Ovary (tissue), 10 donors: Measurements from ENCODE around the gene DES. TPM values are rescaled to one million over a fixed set of nuclear protein-coding genes. Genes with fewer than 3 reads are reported as not detected.

Experiments used
- DNase-seq, 5 donors: peaks; one replicate each; pipeline ENCODE4 v3.0.0-alpha.2; 2019 to 2020
- H3K27ac ChIP-seq, 2 donors: fragments of 200-600 bp; one replicate each; pipeline versions ENCODE4 v1.5.1 to v1.8.0; 2019 to 2022
- H3K27me3 ChIP-seq: fragments of 200-600 bp; one replicate; pipeline ENCODE4 v1.8.0; 2022
- H3K36me3 ChIP-seq: fragments of 200-600 bp; sonication (generic); one replicate; pipeline ENCODE4 v1.5.1; 2019
- H3K4me1 ChIP-seq: one replicate; pipeline ENCODE4 v1.8.1; 2013; ENCODE audit warnings: mild to moderate bottlenecking, moderate library complexity; ENCODE audit not compliant: insufficient read depth
- H3K4me3 ChIP-seq: fragments of 200-600 bp; sonication (generic); one replicate; pipeline ENCODE4 v1.5.1; 2017
- H3K9me3 ChIP-seq, 2 donors: fragments of 200-600 bp in 1 of 2; sonication (generic) in 1 of 2; one replicate each; pipeline versions ENCODE4 v1.5.1 to v1.8.1; 2013 to 2019; ENCODE audit warnings: mild to moderate bottlenecking in 1 of 2, moderate library complexity in 1 of 2
- CTCF ChIP-seq, 3 donors: fragments of 450-650 bp in 2 of 3; fragments of 200-600 bp in 1 of 3; IDR thresholded peaks; one replicate each; pipeline versions ENCODE4 v1.5.1 to v1.8.0; 2016 to 2022; ENCODE audit warnings: antibody characterized with exemption in 3 of 3, mild to moderate bottlenecking in 1 of 3
- EP300 ChIP-seq: sonication (generic); formaldehyde crosslinking; IDR thresholded peaks from one replicate; pipeline ENCODE4 v1.6.1; 2017; ENCODE audit warnings: antibody characterized with exemption
- POLR2A ChIP-seq: fragments of 450-650 bp; IDR thresholded peaks from one replicate; pipeline ENCODE4 v1.6.1; 2017; ENCODE audit warnings: antibody characterized with exemption, mild to moderate bottlenecking, moderate library complexity
- WGBS, 3 donors: extraction: QIAGEN DNeasy Blood & Tissue Kit in 1 of 3; methylation state at CpG; one replicate each; pipeline versions ENCODE4 v1.1.5 to v1.1.7; 2013 to 2017; 5-methylcytosine and 5-hydroxymethylcytosine counted together
- intact Hi-C, 4 donors: fragments of 100-400 bp; cut with DNase I; formaldehyde crosslinking; loops; one replicate each; pipeline versions ENCODE4 v1.11.0 to v1.15.1; 2022 to 2023
- long read RNA-seq, 3 donors: library from polyadenylated mRNA in 2 of 3; unstranded in 2 of 3; transcript quantifications; one replicate each; pipeline ENCODE4 v2.0.0 and lab custom pipeline, GENCODE V29; 2021 to 2026
- polyA plus RNA-seq, 2 donors: library from polyadenylated mRNA; stranded (reverse); fragments of 200-250 nt in 1 of 2; fragments of 350-450 nt in 1 of 2; fragmentation: Illumina TruSeq in 1 of 2; extraction: RNeasy Lipid Tissue Mini Kit (QIAGEN cat#74804) in 1 of 2; gene quantifications; one replicate each; pipeline ENCODE4 v1.2.3, GENCODE V29; 2013 to 2014
- total RNA-seq, 7 donors: library from RNA; depleted of rRNA in 2 of 7; stranded (reverse); fragments of >200 nt in 2 of 7; fragmentation: NEBNext Ultra II Directional in 3 of 7; extraction: Animal tissue kit (Norgen Biotek cat#: 25700) in 3 of 7; gene quantifications; one replicate each; pipeline versions ENCODE4 v1.1.0 to v1.2.4, GENCODE V29; 2016 to 2023
- donor health status: DM: no; HTN: no; CAD: no; lungs with moderate emphysema.
- donor health status: DM: no; HTN: no; CAD: no.
- donor health status: Bipolar disorder and iron deficiency.
- donor health status: DM: yes; HTN: yes; CAD: no.
- donor health status: DM: no; HTN: no; CAD: no.
- donor health status: DM: yes; HTN: yes; CAD: no.

The DES gene
- 1,000 to 10,000 TPM in 1 of 7 donors, 100 to 1,000 TPM in 4, 10 to 100 TPM in 2; 86.5 to 1,061 (median 184) TPM for total RNA-seq
- 100 to 1,000 TPM; 149 to 642 TPM for polyA plus RNA-seq
- long read RNA-seq, donor 1, transcript DES-201 (9 exons, 2,248 nt): major isoform, 1,024 of 1,075 reads
- long read RNA-seq, donor 1, partial matches to known transcripts: 27 of 1,075 reads
- long read RNA-seq, donor 1, other reads (novel, unspliced or antisense): 22 of 1,075 reads
- long read RNA-seq, donor 2, transcript DES-201 (9 exons, 2,248 nt): major isoform, 10 of 11 reads
- long read RNA-seq, donor 2, partial matches to known transcripts: 0 of 11 reads
- long read RNA-seq, donor 2, other reads (novel, unspliced or antisense): 0 of 11 reads
- long read RNA-seq, donor 3, transcript DES-201 (9 exons, 2,248 nt): major isoform, 713 of 788 reads
- long read RNA-seq, donor 3, partial matches to known transcripts: 50 of 788 reads
- long read RNA-seq, donor 3, other reads (novel, unspliced or antisense): 25 of 788 reads

- Histone ChIP-seq H3K4me3 (peak within 1 kb of the TSS; percentile 43), H3K4me1 (peaks cover 5% of the 10 kb centered on the region), H3K27ac (peak within 1 kb of the TSS; percentile 62 to 71), H3K9me3 (no peaks in the 10 kb centered on the region), H3K27me3 (no peaks in the 10 kb centered on the region), H3K36me3 (no peaks in the 10 kb centered on the region)
- intact Hi-C loops: no loop called here
- 4 to 15% (median 7%) methylated on average over 56 to 98 of the region's 98 CpGs for WGBS, 3 donors
- peak; percentile 68 to 85 (median 81) for DNase-seq
- TF ChIP-seq POLR2A (peak; percentile 20), CTCF (IDR thresholded peaks at IDR 0.05) (no peak), EP300 (no peak)
These were observed at the start of gene DES for GRCh38 chr2:219418155-219419011. DES (plus strand) TSS chr2:219418377; CDS start chr2:219418463, 86 bp downstream.

GRCh38 chr2:219368690-219369191, 49.4 kb upstream of the DES start:
- intact Hi-C loops: no loop called here
- TF ChIP-seq CTCF (IDR thresholded peaks at IDR 0.05): no peak
- TF ChIP-seq POLR2A: no peak
- no peak for TF ChIP-seq EP300
- Histone ChIP-seq H3K9me3 (no peaks in the 10 kb centered on the region), H3K4me1 (peaks cover 4% of the 10 kb centered on the region), H3K36me3 (no peaks in the 10 kb centered on the region), H3K4me3 (no peak overlapping the region), H3K27ac (no peak overlapping the region), H3K27me3 (no peaks in the 10 kb centered on the region)
- 11 to 26% (median 19%) methylated on average over 3 of the region's 3 CpGs for WGBS, 3 donors
- no peak for DNase-seq

GRCh38 chr2:219369447-219369861, 48.7 kb upstream of the DES start:
- Histone ChIP-seq H3K27me3 (no peaks in the 10 kb centered on the region), H3K4me3 (no peak overlapping the region), H3K9me3 (no peaks in the 10 kb centered on the region), H3K4me1 (peaks cover 4% of the 10 kb centered on the region), H3K27ac (no peak overlapping the region), H3K36me3 (no peaks in the 10 kb centered on the region)
- intact Hi-C loops: no loop called here
- TF ChIP-seq CTCF (IDR thresholded peaks at IDR 0.05): no peak
- TF ChIP-seq EP300: no peak
- TF ChIP-seq POLR2A: no peak
- peak in 3 of 5 donors; percentile 40 to 60 (median 59) for DNase-seq
- WGBS, 3 donors: 13 to 20% (median 17%) methylated on average over 2 of the region's 2 CpGs

- TF ChIP-seq POLR2A (no peak), EP300 (no peak), CTCF (IDR thresholded peaks at IDR 0.05) (no peak)
- Histone ChIP-seq H3K27me3 (no peaks in the 10 kb centered on the region), H3K9me3 (no peaks in the 10 kb centered on the region), H3K36me3 (no peaks in the 10 kb centered on the region), H3K4me1 (no peaks in the 10 kb centered on the region), H3K27ac (no peak overlapping the region), H3K4me3 (no peak overlapping the region)
- 88 to 92% (median 88%) methylated on average over 13 of the region's 13 CpGs for WGBS, 3 donors
- DNase-seq: no peak
- intact Hi-C loops: no loop called here
These were observed 39.9 kb upstream of the DES start for GRCh38 chr2:219378163-219378851.
